Measurements from ENCODE around the gene CHST15. TPM values are rescaled to one million over a fixed set of nuclear protein-coding genes. Genes with fewer than 3 reads are reported as not detected.

The CHST15 gene
- total RNA-seq, 2 experiments from 2014 or later: 14.7 to 26.4 TPM

DNA sequence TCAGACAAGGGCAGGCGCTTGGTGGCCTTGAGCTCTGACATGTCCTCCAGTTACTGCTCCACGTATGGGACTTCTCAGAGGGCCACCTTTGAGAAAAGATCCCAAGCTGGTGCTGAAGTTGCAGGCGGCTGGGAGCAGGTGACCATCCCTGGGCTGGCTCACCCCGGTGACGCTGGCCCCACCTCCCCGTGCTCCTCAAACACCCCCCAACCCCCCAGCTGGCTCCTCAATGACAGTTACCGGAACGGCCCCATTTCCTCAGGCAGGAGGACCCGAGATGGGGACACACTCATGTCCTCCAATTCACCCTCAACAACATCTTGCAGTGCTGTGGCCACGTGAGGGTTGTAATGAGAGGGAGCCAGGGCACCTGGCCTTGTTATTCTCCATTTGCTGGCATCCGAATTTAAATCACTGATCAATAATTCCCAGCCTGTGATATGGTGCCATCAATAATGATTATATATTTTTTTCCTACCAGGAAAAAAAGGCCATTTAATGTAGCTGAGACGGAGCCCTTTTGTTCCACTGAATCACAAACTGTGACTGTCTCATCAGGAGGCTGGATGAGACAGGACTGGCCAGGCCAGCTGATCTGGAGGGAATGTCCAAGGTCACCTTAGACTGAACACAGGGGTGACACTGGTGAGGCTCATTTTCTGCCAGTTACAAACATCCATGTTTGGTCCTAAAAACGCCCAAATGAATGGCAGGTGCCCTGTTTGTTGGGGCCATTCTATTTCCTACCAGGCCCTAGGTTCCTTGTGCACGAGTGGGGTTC is 64.5 kb downstream of the CHST15 start:
- Histone ChIP-seq H3K9me2 (ENCODE audit: insufficient read depth, low read length) (no peaks in the 10 kb centered on the region), H3K79me2 (ENCODE audit: insufficient read depth, low read depth, low read length) (no peaks in the 10 kb centered on the region), H3K36me3 (ENCODE audit: insufficient read depth, low read length) (peaks cover 13% of the 10 kb centered on the region), H3K4me1 (ENCODE audit: insufficient read depth, low read length, poor library complexity, severe bottlenecking) (peaks cover 16% of the 10 kb centered on the region), H3K4me3 (ENCODE audit: low read depth, low read length, poor library complexity, severe bottlenecking) (no peak overlapping the region), H4K20me1 (ENCODE audit: insufficient read depth, low read length) (no peaks in the 10 kb centered on the region), H3K4me2 (ENCODE audit: low read length) (no peak overlapping the region), H3K9me3 (ENCODE audit: low read length) (no peaks in the 10 kb centered on the region), H2AFZ (ENCODE audit: low read length) (no peak overlapping the region), H3K27ac (ENCODE audit: low read depth, low read length, poor library complexity, severe bottlenecking) (no peak overlapping the region)
- intact Hi-C loops (cut with micrococcal nuclease; ENCODE audit: unreplicated experiment): no loop called here
- no peak for DNase-seq (ENCODE audit: low spot score)
- no peak for TF ChIP-seq EZH2phosphoT487 (IDR thresholded peaks at IDR 0.05; ENCODE audit: borderline replicate concordance, low read depth, low read length)
- TF ChIP-seq, protein P1, sequence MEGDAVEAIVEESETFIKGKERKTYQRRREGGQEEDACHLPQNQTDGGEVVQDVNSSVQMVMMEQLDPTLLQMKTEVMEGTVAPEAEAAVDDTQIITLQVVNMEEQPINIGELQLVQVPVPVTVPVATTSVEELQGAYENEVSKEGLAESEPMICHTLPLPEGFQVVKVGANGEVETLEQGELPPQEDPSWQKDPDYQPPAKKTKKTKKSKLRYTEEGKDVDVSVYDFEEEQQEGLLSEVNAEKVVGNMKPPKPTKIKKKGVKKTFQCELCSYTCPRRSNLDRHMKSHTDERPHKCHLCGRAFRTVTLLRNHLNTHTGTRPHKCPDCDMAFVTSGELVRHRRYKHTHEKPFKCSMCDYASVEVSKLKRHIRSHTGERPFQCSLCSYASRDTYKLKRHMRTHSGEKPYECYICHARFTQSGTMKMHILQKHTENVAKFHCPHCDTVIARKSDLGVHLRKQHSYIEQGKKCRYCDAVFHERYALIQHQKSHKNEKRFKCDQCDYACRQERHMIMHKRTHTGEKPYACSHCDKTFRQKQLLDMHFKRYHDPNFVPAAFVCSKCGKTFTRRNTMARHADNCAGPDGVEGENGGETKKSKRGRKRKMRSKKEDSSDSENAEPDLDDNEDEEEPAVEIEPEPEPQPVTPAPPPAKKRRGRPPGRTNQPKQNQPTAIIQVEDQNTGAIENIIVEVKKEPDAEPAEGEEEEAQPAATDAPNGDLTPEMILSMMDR (conservative IDR thresholded peaks at IDR 0.05; ENCODE audit: low read length): no peak
- ChIA-PET CTCF (ENCODE audit: unreplicated experiment) (interaction anchor here (0.9 kb wide), 1 partner anchor 34 kb away, joined by 4 read pairs; no protein-coding TSS in a partner anchor), POLR2A (interaction anchor here (1.1 kb wide), 1 partner anchor 77 kb away, joined by 5 read pairs; no protein-coding TSS in a partner anchor)
- BruUV-seq (replicated peaks): no TSS peak

DNA sequence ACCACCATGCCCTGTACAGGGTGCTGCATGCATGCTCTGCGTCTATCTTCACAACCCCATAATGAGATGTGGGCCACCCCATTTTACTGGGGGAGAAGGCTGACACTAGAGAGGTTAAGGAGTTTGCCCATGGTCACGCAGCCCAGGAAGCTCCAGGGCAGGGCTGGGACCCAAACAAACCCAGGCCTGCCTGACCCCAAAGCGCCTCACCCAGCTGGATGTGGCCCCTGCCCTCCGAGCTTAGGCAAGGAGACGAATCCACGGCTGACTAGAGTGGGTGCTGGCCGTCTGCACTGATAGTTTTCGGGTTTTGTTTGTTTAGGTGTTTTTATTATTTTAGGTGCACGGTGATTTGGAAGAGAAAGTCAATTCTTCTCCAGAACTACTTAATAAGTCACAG is 65.7 kb downstream of the CHST15 start:
- DNase-seq (ENCODE audit: low spot score): no peak
- H3K9me3 ChIP-seq (ENCODE audit: low read length): no peaks in the 10 kb centered on the region
- no peak overlapping the region for H3K27ac ChIP-seq (ENCODE audit: low read depth, low read length, poor library complexity, severe bottlenecking)
- no peak overlapping the region for H3K4me3 ChIP-seq (ENCODE audit: low read depth, low read length, poor library complexity, severe bottlenecking)
- CTCF ChIA-PET (ENCODE audit: unreplicated experiment): no interaction called here
- H3K4me2 ChIP-seq (ENCODE audit: low read length): no peak overlapping the region
- TF ChIP-seq, protein P1 (conservative IDR thresholded peaks at IDR 0.05; ENCODE audit: low read length): no peak
- TF ChIP-seq EZH2phosphoT487 (IDR thresholded peaks at IDR 0.05; ENCODE audit: borderline replicate concordance, low read depth, low read length): no peak
- peaks cover 15% of the 10 kb centered on the region for H3K4me1 ChIP-seq (ENCODE audit: insufficient read depth, low read length, poor library complexity, severe bottlenecking)
- H3K36me3 ChIP-seq (ENCODE audit: insufficient read depth, low read length): peaks cover 8% of the 10 kb centered on the region; the same call in 1 of the 2 replicates
- intact Hi-C loops (cut with micrococcal nuclease; ENCODE audit: unreplicated experiment): no loop called here
- POLR2A ChIA-PET: no interaction called here
- BruUV-seq (replicated peaks): no TSS peak
- H4K20me1 ChIP-seq (ENCODE audit: insufficient read depth, low read length): no peaks in the 10 kb centered on the region
- H3K79me2 ChIP-seq (ENCODE audit: insufficient read depth, low read depth, low read length): no peaks in the 10 kb centered on the region
- H2AFZ ChIP-seq (ENCODE audit: low read length): no peak overlapping the region
- no peaks in the 10 kb centered on the region for H3K9me2 ChIP-seq (ENCODE audit: insufficient read depth, low read length)

DNA sequence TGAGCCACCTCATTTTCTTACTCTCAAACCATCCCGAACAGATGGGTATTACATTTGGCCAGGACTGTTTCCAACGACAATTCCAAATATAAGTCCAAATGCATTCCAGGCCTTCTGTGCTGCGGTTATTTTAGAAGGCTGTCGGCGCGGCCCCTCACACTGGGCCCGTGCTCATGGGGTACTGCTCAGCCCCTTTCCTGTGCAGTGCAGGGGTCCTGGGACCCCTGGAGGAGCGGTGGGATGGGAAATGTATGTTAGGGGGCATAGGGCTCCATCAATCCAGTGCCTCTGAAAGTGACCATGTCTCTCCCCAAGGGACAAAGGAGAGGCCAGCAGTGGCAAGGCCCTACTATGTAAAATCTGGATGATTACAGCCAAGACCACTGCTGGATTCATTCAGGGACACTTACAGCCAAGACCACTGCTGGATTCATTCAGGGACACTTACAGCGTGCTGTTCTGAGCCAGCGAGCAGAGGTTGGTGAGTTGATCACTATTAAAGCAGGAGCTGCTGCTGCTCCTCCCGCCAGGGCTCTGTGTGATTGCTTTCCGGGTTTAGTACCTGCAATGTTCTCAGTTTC is 66.3 kb downstream of the CHST15 start:
- H3K9me3 ChIP-seq (ENCODE audit: low read length): no peaks in the 10 kb centered on the region
- BruUV-seq (replicated peaks): no TSS peak
- CTCF ChIA-PET (ENCODE audit: unreplicated experiment): no interaction called here
- H3K4me2 ChIP-seq (ENCODE audit: low read length): no peak overlapping the region
- TF ChIP-seq EZH2phosphoT487 (IDR thresholded peaks at IDR 0.05; ENCODE audit: borderline replicate concordance, low read depth, low read length): no peak
- TF ChIP-seq, protein P1 (conservative IDR thresholded peaks at IDR 0.05; ENCODE audit: low read length): no peak
- intact Hi-C loops (cut with micrococcal nuclease; ENCODE audit: unreplicated experiment): no loop called here
- POLR2A ChIA-PET: no interaction called here
- H4K20me1 ChIP-seq (ENCODE audit: insufficient read depth, low read length): no peaks in the 10 kb centered on the region
- no peak for DNase-seq (ENCODE audit: low spot score)
- no peak overlapping the region for H3K4me3 ChIP-seq (ENCODE audit: low read depth, low read length, poor library complexity, severe bottlenecking)
- H3K9me2 ChIP-seq (ENCODE audit: insufficient read depth, low read length): no peaks in the 10 kb centered on the region
- H2AFZ ChIP-seq (ENCODE audit: low read length): no peak overlapping the region
- H3K4me1 ChIP-seq (ENCODE audit: insufficient read depth, low read length, poor library complexity, severe bottlenecking): peaks cover 15% of the 10 kb centered on the region
- H3K27ac ChIP-seq (ENCODE audit: low read depth, low read length, poor library complexity, severe bottlenecking): no peak overlapping the region
- H3K36me3 ChIP-seq (ENCODE audit: insufficient read depth, low read length): 0 out of 2 replicates have a peak, but pooled peaks cover 2% of the 10 kb centered on the region
- no peaks in the 10 kb centered on the region for H3K79me2 ChIP-seq (ENCODE audit: insufficient read depth, low read depth, low read length)
